HEK293 (cell line): ENCODE data around the gene NATD1.

ENCODE experiments used
- ATF2 ChIP-seq: fragments of 450-650 bp; formaldehyde crosslinking; IDR thresholded peaks from 2 replicates; pipeline ENCODE4 v1.5.1; 2016; ENCODE audit warnings: missing biosample characterization, missing genetic modification characterization, low read depth
- CTCF ChIP-seq: fragments of 450-650 bp; formaldehyde crosslinking; IDR thresholded peaks from 2 replicates; pipeline ENCODE4 v1.5.1; 2016; ENCODE audit warnings: missing biosample characterization, missing genetic modification characterization
- KLF1 ChIP-seq: fragments of 450-650 bp; formaldehyde crosslinking; IDR thresholded peaks from 2 replicates; pipeline ENCODE4 v1.5.1; 2016; ENCODE audit warnings: missing biosample characterization, missing genetic modification characterization
- SALL2 ChIP-seq: fragments of 450-650 bp; formaldehyde crosslinking; IDR thresholded peaks from 2 replicates; pipeline ENCODE4 v1.5.0; 2017; ENCODE audit warnings: missing biosample characterization, mild to moderate bottlenecking, missing genetic modification characterization, borderline replicate concordance
- SETDB1 ChIP-seq: IDR thresholded peaks from one replicate; pipeline ENCODE4 v1.6.1; 2017; ENCODE audit warnings: mild to moderate bottlenecking, low read length, moderate library complexity, mixed read lengths; ENCODE audit not compliant: insufficient read length
- SP2 ChIP-seq: fragments of 450-650 bp; formaldehyde crosslinking; IDR thresholded peaks from 2 replicates; pipeline ENCODE4 v1.5.1; 2016; ENCODE audit warnings: missing biosample characterization, missing genetic modification characterization
- ZBTB1 ChIP-seq: fragments of 450-650 bp; formaldehyde crosslinking; IDR thresholded peaks from 2 replicates; pipeline ENCODE4 v1.5.1; 2016; ENCODE audit warnings: missing biosample characterization, missing genetic modification characterization
- ZBTB10 ChIP-seq: fragments of 450-650 bp; formaldehyde crosslinking; IDR thresholded peaks from 2 replicates; pipeline ENCODE4 v1.5.1; 2016; ENCODE audit warnings: missing biosample characterization, missing genetic modification characterization
- ZBTB17 ChIP-seq: fragments of 450-650 bp; formaldehyde crosslinking; IDR thresholded peaks from 2 replicates; pipeline ENCODE4 v1.5.1; 2016; ENCODE audit warnings: missing biosample characterization, missing genetic modification characterization
- ZBTB7A ChIP-seq: fragments of 450-650 bp; formaldehyde crosslinking; IDR thresholded peaks from 2 replicates; pipeline ENCODE4 v1.5.1; 2016; ENCODE audit warnings: low read depth, missing biosample characterization, missing genetic modification characterization
- ZNF18 ChIP-seq: fragments of 450-650 bp; formaldehyde crosslinking; IDR thresholded peaks from 2 replicates; pipeline ENCODE4 v1.5.1; 2016; ENCODE audit warnings: missing biosample characterization, missing genetic modification characterization
- ZNF274 ChIP-seq, 2 experiments: fragments of 200-500 bp in 1 of 2; fragments of 450-650 bp in 1 of 2; sonication (Bioruptor generic) in 1 of 2; formaldehyde crosslinking in 1 of 2; IDR thresholded peaks; 2 replicates each; pipeline versions ENCODE4 v1.5.1 to v1.6.1; 2014 to 2016; ENCODE audit warnings: borderline replicate concordance in 1 of 2, inconsistent platforms in 1 of 2, low read length in 1 of 2, missing biosample characterization in 1 of 2, missing genetic modification characterization in 1 of 2
- ZNF610 ChIP-seq: fragments of 450-650 bp; formaldehyde crosslinking; IDR thresholded peaks from 2 replicates; pipeline ENCODE4 v1.5.1; 2016; ENCODE audit warnings: missing biosample characterization, missing genetic modification characterization, borderline replicate concordance

- TF ChIP-seq ZBTB10 (tag by site-specific recombination) (no peak), ZNF274 (IDR thresholded peaks at IDR 0.05; ENCODE audit: low read length) (no peak), ZNF274 (tag by site-specific recombination; IDR thresholded peaks at IDR 0.05; ENCODE audit: borderline replicate concordance) (no peak), CTCF (tag by site-specific recombination) (no peak), ZBTB7A (tag by site-specific recombination) (no peak), ZNF610 (no peak), ZBTB17 (tag by site-specific recombination) (0 out of 2 replicates have a peak, but pooled peaks have one; percentile 14), KLF1 (peak; percentile 79), SALL2 (no peak), SETDB1 (no peak), ZNF18 (no peak), SP2 (tag by site-specific recombination) (no peak), ATF2 (tag by site-specific recombination) (no peak), ZBTB1 (tag by site-specific recombination) (no peak)
Observed at GRCh38 chr17:21272881-21273792, 19.9 kb upstream of the NATD1 start.
